NT2/D1 (cell line): Measurements from ENCODE around the gene ALPG.

Experiments
- SUZ12 ChIP-seq: IDR thresholded peaks from 2 replicates; pipeline ENCODE4 v1.6.1; 2011; ENCODE audit not compliant: insufficient read length, insufficient read depth; ENCODE audit errors: extremely low read depth
- YY1 ChIP-seq: IDR thresholded peaks from 2 replicates; pipeline ENCODE4 v1.6.1; 2011; ENCODE audit not compliant: insufficient read length, insufficient read depth
- ZNF274 ChIP-seq: IDR thresholded peaks from 2 replicates; pipeline ENCODE4 v1.6.1; 2011; ENCODE audit warnings: mild to moderate bottlenecking, low read depth, low read length

- TF ChIP-seq ZNF274 (no peak), YY1 (no peak), SUZ12 (no peak)
Measured at GRCh38 chr2:232421189-232421785, 14.6 kb downstream of the ALPG start.
